Gastrocnemius medialis (tissue), 4 donors: ENCODE measurements around the gene FBLN2.

Experiments
- CTCF ChIP-seq, 5 experiments: fragments of 450-650 bp in 3 of 5; fragments of 200-600 bp in 2 of 5; sonication (generic) in 2 of 5; IDR thresholded peaks in 4 of 5; conservative IDR thresholded peaks in 1 of 5; 1 replicate in 4 of 5; 2 replicates in 1 of 5; pipeline ENCODE4 v1.5.1; 2016 to 2019; ENCODE audit warnings: antibody characterized with exemption in 5 of 5, mild to moderate bottlenecking in 3 of 5, moderate library complexity in 3 of 5
- POLR2A ChIP-seq, 2 donors: fragments of 450-650 bp; IDR thresholded peaks; one replicate each; pipeline ENCODE4 v1.6.1; 2017; ENCODE audit warnings: antibody characterized with exemption in 2 of 2, mild to moderate bottlenecking in 2 of 2, moderate library complexity in 2 of 2

GRCh38 chr3:13611221-13611620 is 62.3 kb downstream of the FBLN2 start:
- no peak for TF ChIP-seq CTCF (IDR thresholded peaks at IDR 0.05 in 4 of 5, conservative IDR thresholded peaks at IDR 0.05 in 1 of 5)
- no peak for TF ChIP-seq POLR2A (IDR thresholded peaks at IDR 0.05)
